Measurements from ENCODE around the gene MFAP1.
"Not testable (repeated sequence)": the region's sequence is repeated elsewhere in the genome, so short reads cannot be mapped to it uniquely, and the experiment has no call there.

The MFAP1 gene

GRCh38 chr15:43831519-43832052 lies 7.1 kb upstream of the MFAP1 start:
- not testable (repeated sequence) for H3K4me3 ChIP-seq (ENCODE audit: control insufficient read depth in 1 of 7, extremely low read depth in 1 of 7, insufficient read depth in 4 of 7, low read depth in 2 of 7, low read length in 6 of 7); DNase-seq; H3K9me3 ChIP-seq (ENCODE audit: control extremely low read depth in 1 of 5, control insufficient read depth in 4 of 5, insufficient read depth in 2 of 5, low read depth in 1 of 5, low read length in 4 of 5); H3K27me3 ChIP-seq (replicated peaks in 2 of 5; ENCODE audit: control insufficient read depth in 4 of 5, insufficient read depth in 5 of 5, low read length in 4 of 5); H3K27ac ChIP-seq (ENCODE audit: insufficient read depth in 1 of 2, low read depth in 1 of 2, low read length in 2 of 2, poor library complexity in 1 of 2, severe bottlenecking in 2 of 2)
- ChIA-PET CTCF (interaction anchor here (1.8 kb wide), 1 partner anchor 9 kb away, joined by 5 read pairs; no protein-coding TSS in a partner anchor), POLR2A (interaction anchor here (0.7 kb wide), 1 partner anchor 29 kb away, joined by 3 read pairs; no protein-coding TSS in a partner anchor)
- peaks cover 2 to 33% (median 9%) of the 10 kb centered on the region in 4 experiments for H3K36me3 ChIP-seq (ENCODE audit: control insufficient read depth in 4 of 4, insufficient read depth in 4 of 4, low read length in 3 of 4)
- peaks cover 6 to 19% (median 14%) of the 10 kb centered on the region in 4 experiments for H3K4me1 ChIP-seq (ENCODE audit: control extremely low read depth in 1 of 4, control insufficient read depth in 4 of 4, insufficient read depth in 4 of 4, low read length in 3 of 4)
- WGBS (ENCODE audit: insufficient coverage) = 100% methylated on average over 10 of the region's 14 CpGs

GRCh38 chr15:43830691-43831275 lies 6.3 kb upstream of the MFAP1 start:
- not testable (repeated sequence) for H3K27ac ChIP-seq (ENCODE audit: insufficient read depth in 1 of 2, low read depth in 1 of 2, low read length in 2 of 2, poor library complexity in 1 of 2, severe bottlenecking in 2 of 2); H3K9me3 ChIP-seq (ENCODE audit: control extremely low read depth in 1 of 5, control insufficient read depth in 4 of 5, insufficient read depth in 2 of 5, low read depth in 1 of 5, low read length in 4 of 5); H3K4me3 ChIP-seq (ENCODE audit: control insufficient read depth in 1 of 7, extremely low read depth in 1 of 7, insufficient read depth in 4 of 7, low read depth in 2 of 7, low read length in 6 of 7); DNase-seq; H3K27me3 ChIP-seq (replicated peaks in 2 of 5; ENCODE audit: control insufficient read depth in 4 of 5, insufficient read depth in 5 of 5, low read length in 4 of 5)
- Histone ChIP-seq H3K4me1 (ENCODE audit: control extremely low read depth in 1 of 4, control insufficient read depth in 4 of 4, insufficient read depth in 4 of 4, low read length in 3 of 4) (peaks cover 6 to 23% (median 20%) of the 10 kb centered on the region in 4 experiments), H3K36me3 (ENCODE audit: control insufficient read depth in 4 of 4, insufficient read depth in 4 of 4, low read length in 3 of 4) (peaks cover 2 to 25% (median 6%) of the 10 kb centered on the region in 4 experiments)
- CTCF ChIA-PET = interaction anchor here (1.8 kb wide), 1 partner anchor 10 kb away, joined by 5 read pairs; no protein-coding TSS in a partner anchor
- WGBS (ENCODE audit: insufficient coverage) = 96% methylated on average over 6 of the region's 9 CpGs
- POLR2A ChIA-PET = interaction anchor here (0.7 kb wide), 1 partner anchor 29 kb away, joined by 3 read pairs; no protein-coding TSS in a partner anchor

- H3K4me3 ChIP-seq (ENCODE audit: control insufficient read depth in 1 of 7, extremely low read depth in 1 of 7, insufficient read depth in 4 of 7, low read depth in 2 of 7, low read length in 6 of 7); DNase-seq; H3K27me3 ChIP-seq (replicated peaks in 2 of 5; ENCODE audit: control insufficient read depth in 4 of 5, insufficient read depth in 5 of 5, low read length in 4 of 5); H3K27ac ChIP-seq (ENCODE audit: insufficient read depth in 1 of 2, low read depth in 1 of 2, low read length in 2 of 2, poor library complexity in 1 of 2, severe bottlenecking in 2 of 2); POLR2A ChIA-PET; H3K9me3 ChIP-seq (ENCODE audit: control extremely low read depth in 1 of 5, control insufficient read depth in 4 of 5, insufficient read depth in 2 of 5, low read depth in 1 of 5, low read length in 4 of 5): not testable (repeated sequence)
- peaks cover 0 to 18% (median 4%) of the 10 kb centered on the region in 4 experiments for H3K36me3 ChIP-seq (ENCODE audit: control insufficient read depth in 4 of 4, insufficient read depth in 4 of 4, low read length in 3 of 4)
- CTCF ChIA-PET = interaction anchor here (1.8 kb wide), 1 partner anchor 10 kb away, joined by 5 read pairs; no protein-coding TSS in a partner anchor
- H3K4me1 ChIP-seq (ENCODE audit: control extremely low read depth in 1 of 4, control insufficient read depth in 4 of 4, insufficient read depth in 4 of 4, low read length in 3 of 4) = peaks cover 6 to 23% (median 20%) of the 10 kb centered on the region in 4 experiments
- 97% methylated on average over 4 of the region's 9 CpGs for WGBS (ENCODE audit: insufficient coverage)
Observed at GRCh38 chr15:43829951-43830540, 5.6 kb upstream of the MFAP1 start.

DNA sequence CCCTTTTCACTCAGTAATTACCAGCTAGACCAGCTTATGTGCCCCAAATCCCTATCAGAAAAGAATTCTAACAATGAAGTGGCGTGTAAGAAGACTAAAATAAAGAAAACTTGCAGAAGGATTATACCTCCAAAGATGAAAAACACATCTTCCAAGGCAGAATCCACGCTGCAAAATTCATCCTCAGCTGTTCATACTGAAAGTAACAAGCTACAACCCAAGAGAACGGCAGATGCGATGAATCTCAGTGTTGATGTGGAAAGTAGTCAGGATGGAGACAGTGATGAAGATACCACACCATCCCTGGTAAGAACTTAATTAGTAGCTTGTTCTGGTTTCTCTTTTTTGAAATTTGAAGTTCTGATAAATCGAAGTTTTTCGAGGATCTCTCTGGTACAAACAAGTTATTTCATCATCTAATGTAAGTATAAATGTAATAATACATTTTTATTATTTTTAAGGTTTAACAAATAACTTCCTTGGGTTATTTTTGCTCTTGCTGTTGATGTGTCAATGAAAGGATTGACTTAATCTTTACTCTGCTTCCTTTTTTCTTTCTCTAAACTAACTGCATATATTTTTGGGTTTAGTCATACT lies 3.7 kb upstream of the MFAP1 start:
- CTCF ChIA-PET = interaction anchor here (1.1 to 1.4 kb wide), 2 partner anchors 9 to 23 kb away, joined by 3 read pairs; no protein-coding TSS in a partner anchor
- Histone ChIP-seq H3K36me3 (ENCODE audit: control insufficient read depth in 4 of 4, insufficient read depth in 4 of 4, low read length in 3 of 4) (peaks cover 0 to 13% (median 0%) of the 10 kb centered on the region in 4 experiments), H3K27me3 (replicated peaks in 2 of 5; ENCODE audit: control insufficient read depth in 4 of 5, insufficient read depth in 5 of 5, low read length in 4 of 5) (no peaks in the 10 kb centered on the region), H3K4me3 (ENCODE audit: control insufficient read depth in 1 of 7, extremely low read depth in 1 of 7, insufficient read depth in 4 of 7, low read depth in 2 of 7, low read length in 6 of 7) (peak overlapping the region in 4 of 7 experiments; percentile 12 to 86 (median 79)), H3K4me1 (ENCODE audit: control extremely low read depth in 1 of 4, control insufficient read depth in 4 of 4, insufficient read depth in 4 of 4, low read length in 3 of 4) (peaks cover 6 to 30% (median 30%) of the 10 kb centered on the region in 4 experiments), H3K9me3 (ENCODE audit: control extremely low read depth in 1 of 5, control insufficient read depth in 4 of 5, insufficient read depth in 2 of 5, low read depth in 1 of 5, low read length in 4 of 5) (no peaks in the 10 kb centered on the region), H3K27ac (ENCODE audit: insufficient read depth in 1 of 2, low read depth in 1 of 2, low read length in 2 of 2, poor library complexity in 1 of 2, severe bottlenecking in 2 of 2) (peak overlapping the region in 1 of 2 experiments; percentile 64)
- peak in 2 of 3 donors; percentile 8 to 14 for DNase-seq
- WGBS (ENCODE audit: insufficient coverage) = 79% methylated on average over 2 of the region's 6 CpGs
- POLR2A ChIA-PET = no interaction called here

- peaks cover 0 to 8% (median 0%) of the 10 kb centered on the region in 4 experiments for H3K36me3 ChIP-seq (ENCODE audit: control insufficient read depth in 4 of 4, insufficient read depth in 4 of 4, low read length in 3 of 4)
- ChIA-PET CTCF (interaction anchor here (1.4 kb wide), 1 partner anchor 10 kb away, joined by 3 read pairs; no protein-coding TSS in a partner anchor), POLR2A (no interaction called here)
- H3K4me1 ChIP-seq (ENCODE audit: control extremely low read depth in 1 of 4, control insufficient read depth in 4 of 4, insufficient read depth in 4 of 4, low read length in 3 of 4) = peaks cover 6 to 38% (median 35%) of the 10 kb centered on the region in 4 experiments
- 12% methylated on average over 35 of the region's 48 CpGs for WGBS (ENCODE audit: insufficient coverage)
- peak within 1 kb of the TSS in 1 of 2 experiments; percentile 64 for H3K27ac ChIP-seq (ENCODE audit: insufficient read depth in 1 of 2, low read depth in 1 of 2, low read length in 2 of 2, poor library complexity in 1 of 2, severe bottlenecking in 2 of 2)
- H3K27me3 ChIP-seq (replicated peaks in 2 of 5; ENCODE audit: control insufficient read depth in 4 of 5, insufficient read depth in 5 of 5, low read length in 4 of 5) = no peaks in the 10 kb centered on the region
- peak within 1 kb of the TSS; percentile 48 to 86 (median 72) for H3K4me3 ChIP-seq (ENCODE audit: control insufficient read depth in 1 of 7, extremely low read depth in 1 of 7, insufficient read depth in 4 of 7, low read depth in 2 of 7, low read length in 6 of 7)
- H3K9me3 ChIP-seq (ENCODE audit: control extremely low read depth in 1 of 5, control insufficient read depth in 4 of 5, insufficient read depth in 2 of 5, low read depth in 1 of 5, low read length in 4 of 5) = no peaks in the 10 kb centered on the region
- peak; percentile 72 to 81 (median 78) for DNase-seq
Observed at GRCh38 chr15:43826508-43827341, 2.2 kb upstream of the MFAP1 start, which contains the start of gene WDR76. TSS of gene WDR76 (plus strand) at chr15:43827002. CDS start at chr15:43827033, 31 bp downstream.

DNA sequence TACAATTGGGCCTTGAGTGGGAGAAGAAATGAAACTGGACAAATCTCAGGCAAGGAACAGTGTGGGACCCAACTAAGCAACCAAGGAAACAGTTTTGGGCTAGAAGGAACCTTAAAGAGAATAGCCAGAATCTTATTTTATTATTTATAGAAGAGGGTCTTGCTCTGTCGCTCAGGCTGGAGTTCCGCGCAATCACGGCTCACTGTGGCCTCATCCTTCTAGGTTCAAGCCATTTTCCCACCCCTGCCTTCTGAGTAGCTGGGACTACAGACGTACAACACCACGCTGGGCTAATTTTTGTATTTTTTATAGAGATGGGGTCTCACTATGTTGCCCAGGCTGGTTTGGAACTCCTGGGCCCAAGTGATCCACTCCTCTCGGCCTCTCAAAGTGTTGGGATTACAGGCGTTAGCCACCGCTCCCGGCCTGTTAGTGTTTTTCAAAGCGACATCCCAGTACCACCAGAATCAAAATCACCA lies 1.6 kb upstream of the MFAP1 start:
- no peaks in the 10 kb centered on the region for H3K27me3 ChIP-seq (replicated peaks in 2 of 5; ENCODE audit: control insufficient read depth in 4 of 5, insufficient read depth in 5 of 5, low read length in 4 of 5)
- peak overlapping the region in 1 of 2 experiments; percentile 64 for H3K27ac ChIP-seq (ENCODE audit: insufficient read depth in 1 of 2, low read depth in 1 of 2, low read length in 2 of 2, poor library complexity in 1 of 2, severe bottlenecking in 2 of 2)
- 100% methylated on average over 5 of the region's 11 CpGs for WGBS (ENCODE audit: insufficient coverage)
- POLR2A ChIA-PET = no interaction called here
- no peak for DNase-seq
- no peaks in the 10 kb centered on the region for H3K9me3 ChIP-seq (ENCODE audit: control extremely low read depth in 1 of 5, control insufficient read depth in 4 of 5, insufficient read depth in 2 of 5, low read depth in 1 of 5, low read length in 4 of 5)
- CTCF ChIA-PET = no interaction called here
- peak overlapping the region in 6 of 7 experiments; percentile 38 to 86 (median 74) for H3K4me3 ChIP-seq (ENCODE audit: control insufficient read depth in 1 of 7, extremely low read depth in 1 of 7, insufficient read depth in 4 of 7, low read depth in 2 of 7, low read length in 6 of 7)
- H3K4me1 ChIP-seq (ENCODE audit: control extremely low read depth in 1 of 4, control insufficient read depth in 4 of 4, insufficient read depth in 4 of 4, low read length in 3 of 4) = peaks cover 6 to 38% (median 35%) of the 10 kb centered on the region in 4 experiments
- H3K36me3 ChIP-seq (ENCODE audit: control insufficient read depth in 4 of 4, insufficient read depth in 4 of 4, low read length in 3 of 4) = peaks cover 0 to 8% (median 0%) of the 10 kb centered on the region in 4 experiments

Data from common myeloid progenitor, CD34-positive (primary cell).